Skeletal muscle satellite cell (primary cell): ENCODE data around the gene ACVR1.

ENCODE experiments used
- H3K27me3 ChIP-seq: 2 replicates; pipeline ENCODE4 v1.7.0; 2013; ENCODE audit warnings: low read length; ENCODE audit not compliant: control insufficient read depth, insufficient read depth
- H3K36me3 ChIP-seq: 2 replicates; pipeline ENCODE4 v1.7.0; 2013; ENCODE audit warnings: mild to moderate bottlenecking, control low read depth, low read length; ENCODE audit not compliant: insufficient read depth
- H3K4me1 ChIP-seq: 2 replicates; pipeline ENCODE4 v1.7.0; 2013; ENCODE audit warnings: low read length; ENCODE audit not compliant: control insufficient read depth, insufficient read depth
- H3K4me2 ChIP-seq: 2 replicates; pipeline ENCODE4 v1.7.0; 2013; ENCODE audit warnings: mild to moderate bottlenecking, low read length
- H3K4me3 ChIP-seq: 2 replicates; pipeline ENCODE4 v1.7.0; 2013; ENCODE audit warnings: low read length
- H3K9ac ChIP-seq: 2 replicates; pipeline ENCODE4 v1.7.0; 2013; ENCODE audit warnings: mild to moderate bottlenecking, low read depth, low read length, moderate library complexity
- H3K9me3 ChIP-seq: replicated peaks from 2 replicates; pipeline ENCODE4 v1.7.0; 2013; ENCODE audit warnings: mild to moderate bottlenecking, control low read depth, low read length

The ACVR1 gene

GRCh38 chr2:157822533-157822932 lies 53.6 kb downstream of the ACVR1 start:
- H3K4me1 ChIP-seq: peaks cover 10% of the 10 kb centered on the region
- H3K4me2 ChIP-seq: no peak overlapping the region
- no peaks in the 10 kb centered on the region for H3K27me3 ChIP-seq
- H3K36me3 ChIP-seq: peaks cover 14% of the 10 kb centered on the region
- H3K9me3 ChIP-seq: no peaks in the 10 kb centered on the region
- H3K4me3 ChIP-seq: no peak overlapping the region
- H3K9ac ChIP-seq: no peak overlapping the region

- Histone ChIP-seq H3K4me2 (no peak overlapping the region), H3K4me1 (peaks cover 10% of the 10 kb centered on the region), H3K27me3 (no peaks in the 10 kb centered on the region), H3K9ac (no peak overlapping the region), H3K4me3 (no peak overlapping the region), H3K36me3 (peaks cover 22% of the 10 kb centered on the region), H3K9me3 (no peaks in the 10 kb centered on the region)
Measured at GRCh38 chr2:157821519-157822131, 54.5 kb downstream of the ACVR1 start.

DNA sequence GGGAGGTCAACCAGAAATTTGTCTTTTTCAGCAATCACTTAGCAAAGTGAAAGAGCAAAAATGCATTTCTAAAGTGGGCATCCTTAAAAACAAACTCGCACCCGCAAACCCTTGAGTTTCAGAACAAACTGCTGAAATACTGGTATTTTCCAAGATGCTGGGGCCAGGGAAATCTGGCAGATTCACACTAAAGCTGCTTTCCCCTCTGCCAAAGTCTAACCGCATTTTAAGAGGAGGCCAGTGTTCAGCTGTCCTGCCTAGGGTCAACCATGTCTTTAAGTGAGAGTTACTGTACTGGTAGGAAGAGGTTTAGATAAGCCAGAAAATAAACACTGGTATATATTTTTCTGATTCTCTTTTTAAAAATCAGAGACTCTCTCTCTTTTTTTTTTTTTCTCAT lies 55.9 kb downstream of the ACVR1 start:
- Histone ChIP-seq H3K4me2 (no peak overlapping the region), H3K9me3 (no peaks in the 10 kb centered on the region), H3K36me3 (peaks cover 26% of the 10 kb centered on the region), H3K27me3 (no peaks in the 10 kb centered on the region), H3K9ac (no peak overlapping the region), H3K4me3 (no peak overlapping the region), H3K4me1 (peaks cover 10% of the 10 kb centered on the region)

GRCh38 chr2:157819761-157820160 lies 56.4 kb downstream of the ACVR1 start:
- Histone ChIP-seq H3K36me3 (peaks cover 26% of the 10 kb centered on the region), H3K4me3 (no peak overlapping the region), H3K27me3 (no peaks in the 10 kb centered on the region), H3K4me2 (no peak overlapping the region), H3K4me1 (peaks cover 10% of the 10 kb centered on the region), H3K9ac (no peak overlapping the region), H3K9me3 (no peaks in the 10 kb centered on the region)

GRCh38 chr2:157818227-157818626 lies 57.9 kb downstream of the ACVR1 start:
- Histone ChIP-seq H3K4me3 (no peak overlapping the region), H3K36me3 (peaks cover 26% of the 10 kb centered on the region), H3K9me3 (no peaks in the 10 kb centered on the region), H3K27me3 (no peaks in the 10 kb centered on the region), H3K4me2 (no peak overlapping the region), H3K9ac (no peak overlapping the region), H3K4me1 (peaks cover 7% of the 10 kb centered on the region)

DNA sequence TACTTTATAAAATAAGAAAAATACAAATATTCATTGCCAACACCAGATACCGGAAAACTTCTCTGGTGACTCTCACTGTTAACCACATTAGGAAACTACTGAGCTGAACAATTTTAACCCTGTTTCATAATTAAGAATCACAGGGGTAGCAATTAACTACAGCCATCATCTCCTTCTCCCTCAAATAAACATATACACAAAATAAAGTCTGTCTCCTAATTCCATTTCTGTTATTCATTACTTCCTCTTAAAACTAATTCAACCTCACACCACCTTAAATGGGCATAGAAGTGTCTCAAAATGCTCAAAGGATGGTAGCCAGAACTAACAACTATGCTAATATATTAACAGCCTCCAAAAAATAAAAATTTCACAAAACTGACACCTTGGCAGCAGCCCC lies 60.7 kb downstream of the ACVR1 start:
- Histone ChIP-seq H3K9ac (no peak overlapping the region), H3K4me1 (peaks cover 3% of the 10 kb centered on the region), H3K9me3 (no peaks in the 10 kb centered on the region), H3K4me2 (no peak overlapping the region), H3K4me3 (no peak overlapping the region), H3K27me3 (no peaks in the 10 kb centered on the region), H3K36me3 (peaks cover 26% of the 10 kb centered on the region)

GRCh38 chr2:157813467-157813866 lies 62.7 kb downstream of the ACVR1 start:
- Histone ChIP-seq H3K4me1 (peaks cover 22% of the 10 kb centered on the region), H3K9me3 (no peaks in the 10 kb centered on the region), H3K9ac (no peak overlapping the region), H3K27me3 (no peaks in the 10 kb centered on the region), H3K4me3 (no peak overlapping the region), H3K4me2 (no peak overlapping the region), H3K36me3 (peaks cover 23% of the 10 kb centered on the region)

DNA sequence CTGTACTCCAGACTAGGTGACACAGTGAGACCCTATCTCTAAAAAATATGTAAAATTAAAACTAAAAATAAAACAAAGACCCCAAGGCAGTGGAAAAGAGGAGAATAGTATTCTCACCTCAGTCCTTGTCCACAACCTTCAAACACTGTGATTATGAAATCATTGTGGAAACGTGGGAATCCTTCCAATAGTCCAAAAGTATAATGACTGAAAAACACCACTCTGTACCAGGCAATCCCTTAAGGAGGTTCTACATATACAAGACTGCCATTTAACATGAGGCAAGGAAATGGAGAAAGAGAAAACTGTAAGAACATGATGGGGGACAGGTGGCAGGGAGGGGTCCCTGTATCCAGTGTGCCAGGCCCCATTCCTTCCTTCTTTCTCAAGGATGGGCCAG lies 66.1 kb downstream of the ACVR1 start:
- H3K36me3 ChIP-seq: peaks cover 10% of the 10 kb centered on the region
- no peak overlapping the region for H3K4me3 ChIP-seq
- no peak overlapping the region for H3K4me2 ChIP-seq
- no peak overlapping the region for H3K9ac ChIP-seq
- peaks cover 25% of the 10 kb centered on the region for H3K4me1 ChIP-seq
- no peaks in the 10 kb centered on the region for H3K27me3 ChIP-seq
- H3K9me3 ChIP-seq: no peaks in the 10 kb centered on the region

DNA sequence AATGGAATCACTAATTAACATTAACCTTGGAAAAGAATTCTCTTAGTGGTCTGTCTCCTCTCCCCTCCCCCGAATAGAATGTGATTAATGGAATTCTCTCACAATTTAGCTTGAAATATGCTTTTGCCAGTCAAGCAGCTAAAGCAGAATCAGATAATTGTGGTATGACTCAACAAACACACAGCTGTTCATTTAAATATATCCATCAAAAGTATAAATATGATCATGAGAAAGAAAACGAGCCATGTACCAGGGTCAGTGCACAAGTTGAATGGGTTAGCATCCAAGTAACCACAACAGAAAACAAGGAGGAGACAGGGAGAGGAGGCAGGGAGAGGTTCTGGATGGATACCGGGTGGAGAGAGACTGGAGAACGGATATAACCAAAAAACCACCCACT lies 66.9 kb downstream of the ACVR1 start:
- H3K9ac ChIP-seq: no peak overlapping the region
- H3K4me3 ChIP-seq: no peak overlapping the region
- H3K27me3 ChIP-seq: no peaks in the 10 kb centered on the region
- peak overlapping the region; percentile 46 for H3K4me2 ChIP-seq
- peaks cover 6% of the 10 kb centered on the region for H3K36me3 ChIP-seq
- H3K4me1 ChIP-seq: peaks cover 25% of the 10 kb centered on the region
- no peaks in the 10 kb centered on the region for H3K9me3 ChIP-seq

DNA sequence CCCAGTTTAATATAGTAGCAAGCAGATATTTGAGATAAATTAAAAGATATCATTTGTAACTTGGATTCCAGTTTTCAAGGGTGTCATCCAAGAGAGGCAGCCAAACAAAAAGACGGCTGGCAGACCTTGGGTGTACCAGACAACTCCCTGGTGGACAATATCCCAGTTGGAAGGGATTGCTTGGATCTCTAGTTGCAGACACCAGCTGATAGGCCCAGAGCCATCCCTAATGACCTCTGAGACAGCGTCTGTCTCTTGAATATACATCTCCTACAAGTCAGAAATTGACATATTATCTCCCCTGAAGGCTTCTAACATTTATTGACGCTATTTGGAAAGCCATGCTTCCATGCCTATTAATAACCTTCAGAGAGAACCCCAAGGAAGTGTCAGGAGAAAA lies 67.7 kb downstream of the ACVR1 start:
- no peaks in the 10 kb centered on the region for H3K9me3 ChIP-seq
- peaks cover 6% of the 10 kb centered on the region for H3K36me3 ChIP-seq
- H3K4me3 ChIP-seq: no peak overlapping the region
- peaks cover 25% of the 10 kb centered on the region for H3K4me1 ChIP-seq
- no peak overlapping the region for H3K9ac ChIP-seq
- no peak overlapping the region for H3K4me2 ChIP-seq
- H3K27me3 ChIP-seq: no peaks in the 10 kb centered on the region

DNA sequence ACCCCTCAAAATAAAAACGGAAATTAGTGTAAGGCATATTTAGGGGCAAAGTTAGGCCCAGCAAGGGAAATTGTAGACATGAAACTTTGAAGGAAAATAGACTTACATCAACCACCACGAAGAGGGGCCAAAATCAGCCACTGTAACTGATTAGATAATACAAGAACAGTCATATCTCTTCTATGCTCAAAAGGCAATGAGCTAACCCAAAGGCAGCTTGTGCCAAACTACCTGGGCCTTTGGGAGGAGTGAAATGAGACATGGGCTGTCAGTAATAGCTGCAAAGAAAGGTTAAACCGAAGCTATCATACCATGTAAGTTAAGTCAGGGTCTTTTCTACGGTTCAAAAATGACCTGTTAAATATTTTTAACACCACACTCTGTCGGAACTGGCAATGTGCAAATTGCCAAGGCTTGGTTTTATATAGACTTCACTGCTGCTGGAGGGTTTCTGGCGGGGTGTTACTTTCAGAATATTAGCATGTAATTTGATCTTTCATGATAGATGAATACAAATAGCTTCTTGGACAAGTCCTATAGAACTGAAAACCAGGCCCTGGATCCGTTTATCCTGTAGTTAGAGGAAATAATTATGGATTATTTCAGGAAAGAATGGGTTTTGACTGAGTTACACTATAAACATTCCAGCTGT lies 69.6 kb downstream of the ACVR1 start:
- H3K4me3 ChIP-seq: no peak overlapping the region
- H3K36me3 ChIP-seq: peaks cover 6% of the 10 kb centered on the region
- peaks cover 25% of the 10 kb centered on the region for H3K4me1 ChIP-seq
- no peak overlapping the region for H3K4me2 ChIP-seq
- no peak overlapping the region for H3K9ac ChIP-seq
- H3K9me3 ChIP-seq: no peaks in the 10 kb centered on the region
- H3K27me3 ChIP-seq: no peaks in the 10 kb centered on the region

GRCh38 chr2:157805519-157805918 lies 70.6 kb downstream of the ACVR1 start:
- no peaks in the 10 kb centered on the region for H3K27me3 ChIP-seq
- no peak overlapping the region for H3K9ac ChIP-seq
- peaks cover 6% of the 10 kb centered on the region for H3K36me3 ChIP-seq
- H3K4me1 ChIP-seq: peaks cover 23% of the 10 kb centered on the region
- H3K9me3 ChIP-seq: no peaks in the 10 kb centered on the region
- H3K4me2 ChIP-seq: no peak overlapping the region
- H3K4me3 ChIP-seq: no peak overlapping the region
